Measurements from ENCODE around the gene TEX2. TPM values are rescaled to one million over a fixed set of nuclear protein-coding genes. Genes with fewer than 3 reads are reported as not detected.

The TEX2 gene
- total RNA-seq, 2 donors from 2014 or later = 42.6 to 44.4 TPM

DNA sequence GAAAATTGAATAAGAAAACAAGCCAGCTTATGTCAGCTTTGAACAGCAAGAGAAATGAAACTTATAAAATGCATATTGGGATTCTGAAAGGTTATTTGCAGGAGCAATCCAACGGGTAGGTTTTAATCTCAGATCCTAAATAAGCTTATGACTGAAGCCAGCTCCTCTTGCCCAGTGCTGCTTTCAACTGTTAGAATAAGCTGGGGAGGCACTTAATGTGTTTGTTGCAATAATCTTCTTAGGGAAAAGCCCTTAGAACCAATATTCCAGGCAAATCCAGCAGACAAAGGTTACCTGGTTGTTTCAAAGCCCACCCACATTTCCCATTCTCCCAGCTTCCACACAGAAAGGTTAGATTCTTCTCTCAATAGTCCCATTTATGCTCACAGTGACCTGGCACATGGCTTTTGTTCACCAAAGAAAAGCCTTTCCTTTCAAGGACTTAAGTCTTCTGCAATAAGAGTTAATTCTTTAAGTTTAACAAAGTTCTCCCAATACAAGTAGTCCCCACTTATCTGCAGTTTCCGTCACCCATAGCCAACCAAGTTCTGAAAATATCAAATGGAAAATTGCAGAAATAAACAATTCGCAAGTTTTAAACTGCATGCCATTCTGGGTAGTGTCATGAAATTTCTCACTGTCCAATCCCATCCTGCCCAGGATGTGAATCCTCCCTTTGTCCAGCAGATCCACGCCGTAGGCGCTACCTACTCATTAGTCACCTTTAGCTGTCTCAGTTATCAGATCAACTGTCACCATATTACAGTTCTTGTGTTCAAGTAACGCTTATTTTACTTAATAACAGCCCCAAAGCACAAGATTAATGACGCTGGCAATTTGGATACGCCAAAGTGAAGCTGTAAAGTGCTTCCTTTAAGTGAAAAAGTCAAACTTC lies 5.9 kb downstream of the TEX2 start:
- TF ChIP-seq, protein P1, sequence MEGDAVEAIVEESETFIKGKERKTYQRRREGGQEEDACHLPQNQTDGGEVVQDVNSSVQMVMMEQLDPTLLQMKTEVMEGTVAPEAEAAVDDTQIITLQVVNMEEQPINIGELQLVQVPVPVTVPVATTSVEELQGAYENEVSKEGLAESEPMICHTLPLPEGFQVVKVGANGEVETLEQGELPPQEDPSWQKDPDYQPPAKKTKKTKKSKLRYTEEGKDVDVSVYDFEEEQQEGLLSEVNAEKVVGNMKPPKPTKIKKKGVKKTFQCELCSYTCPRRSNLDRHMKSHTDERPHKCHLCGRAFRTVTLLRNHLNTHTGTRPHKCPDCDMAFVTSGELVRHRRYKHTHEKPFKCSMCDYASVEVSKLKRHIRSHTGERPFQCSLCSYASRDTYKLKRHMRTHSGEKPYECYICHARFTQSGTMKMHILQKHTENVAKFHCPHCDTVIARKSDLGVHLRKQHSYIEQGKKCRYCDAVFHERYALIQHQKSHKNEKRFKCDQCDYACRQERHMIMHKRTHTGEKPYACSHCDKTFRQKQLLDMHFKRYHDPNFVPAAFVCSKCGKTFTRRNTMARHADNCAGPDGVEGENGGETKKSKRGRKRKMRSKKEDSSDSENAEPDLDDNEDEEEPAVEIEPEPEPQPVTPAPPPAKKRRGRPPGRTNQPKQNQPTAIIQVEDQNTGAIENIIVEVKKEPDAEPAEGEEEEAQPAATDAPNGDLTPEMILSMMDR (IDR thresholded peaks at IDR 0.05) = no peak
- Histone ChIP-seq H3K4me1 (peaks cover 0 to 46% of the 10 kb centered on the region in 2 donors), H3K36me3 (no peaks in the 10 kb centered on the region), H3K4me3 (no peak overlapping the region), H3K27me3 (no peaks in the 10 kb centered on the region), H3K9me3 (no peaks in the 10 kb centered on the region), H3K27ac (no peak overlapping the region)
- DNase-seq (ENCODE audit: low spot score) = no peak

- no peak for DNase-seq (ENCODE audit: low spot score)
- Histone ChIP-seq H3K36me3 (no peaks in the 10 kb centered on the region), H3K4me3 (no peak overlapping the region), H3K4me1 (peaks cover 0 to 41% of the 10 kb centered on the region in 2 donors), H3K27ac (no peak overlapping the region), H3K9me3 (no peaks in the 10 kb centered on the region), H3K27me3 (no peaks in the 10 kb centered on the region)
- TF ChIP-seq, protein P1 (IDR thresholded peaks at IDR 0.05) = no peak
Observed at GRCh38 chr17:64255764-64256163, 7.3 kb downstream of the TEX2 start.

GRCh38 chr17:64254755-64255154 lies 8.3 kb downstream of the TEX2 start:
- no peak for DNase-seq (ENCODE audit: low spot score)
- no peak overlapping the region for H3K27ac ChIP-seq
- peaks cover 0 to 39% of the 10 kb centered on the region in 2 donors for H3K4me1 ChIP-seq
- no peaks in the 10 kb centered on the region for H3K36me3 ChIP-seq
- H3K27me3 ChIP-seq = no peaks in the 10 kb centered on the region
- no peaks in the 10 kb centered on the region for H3K9me3 ChIP-seq
- H3K4me3 ChIP-seq = no peak overlapping the region
- TF ChIP-seq, protein P1 (IDR thresholded peaks at IDR 0.05) = no peak

DNA sequence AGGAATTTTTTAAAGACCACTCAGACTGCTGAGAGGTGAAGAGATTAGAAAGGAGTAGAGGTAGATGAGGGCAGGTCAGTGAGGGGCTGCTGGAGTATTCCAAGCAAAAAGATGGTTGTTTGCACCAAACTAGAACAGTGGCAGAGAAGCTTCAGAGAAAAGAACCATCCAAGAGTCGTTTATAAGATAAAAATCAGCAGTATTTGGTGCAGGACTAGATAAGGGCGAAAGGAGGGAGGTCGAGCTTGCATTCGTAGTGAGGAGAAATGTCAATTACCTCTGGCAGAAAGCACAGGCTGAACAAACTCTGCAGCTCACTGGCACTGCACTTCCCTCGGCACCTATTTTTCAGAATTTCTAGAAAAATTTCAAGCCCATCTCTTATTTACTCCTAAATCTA lies 9.6 kb downstream of the TEX2 start:
- H3K4me1 ChIP-seq = peaks cover 0 to 36% of the 10 kb centered on the region in 2 donors

GRCh38 chr17:64252831-64253230 lies 10.2 kb downstream of the TEX2 start:
- TF ChIP-seq, protein P1 (IDR thresholded peaks at IDR 0.05) = no peak
- Histone ChIP-seq H3K27ac (no peak overlapping the region), H3K4me1 (peaks cover 0 to 36% of the 10 kb centered on the region in 2 donors), H3K27me3 (no peaks in the 10 kb centered on the region), H3K9me3 (no peaks in the 10 kb centered on the region), H3K4me3 (no peak overlapping the region), H3K36me3 (no peaks in the 10 kb centered on the region)
- DNase-seq (ENCODE audit: low spot score) = no peak

More for the DNA sequence above, 9.6 kb downstream of the TEX2 start:
- no peaks in the 10 kb centered on the region for H3K9me3 ChIP-seq
- H3K4me3 ChIP-seq = no peak overlapping the region
- TF ChIP-seq, protein P1 (IDR thresholded peaks at IDR 0.05) = no peak
- H3K27ac ChIP-seq = no peak overlapping the region
- DNase-seq (ENCODE audit: low spot score) = no peak
- no peaks in the 10 kb centered on the region for H3K36me3 ChIP-seq
- no peaks in the 10 kb centered on the region for H3K27me3 ChIP-seq
